NB4 (cell line): Measurements from ENCODE around the gene USP11.
A peak's percentile ranks its signal among the peaks of the same experiment; 100 is the strongest.

Source experiments
- DNase-seq: peaks from one replicate; pipeline ENCODE4 v3.0.0; 2010; ENCODE audit warnings: low read depth
- H3K4me3 ChIP-seq: one replicate; pipeline ENCODE4 v1.5.1; 2011; ENCODE audit warnings: mild to moderate bottlenecking, low read depth, low read length, moderate library complexity
- CTCF ChIP-seq: IDR thresholded peaks from one replicate; pipeline ENCODE4 v1.5.1; 2012; ENCODE audit warnings: low read depth, low read length
- MAX ChIP-seq: IDR thresholded peaks from 2 replicates; pipeline ENCODE4 v1.6.1; 2011; ENCODE audit warnings: low read depth, low read length
- MYC ChIP-seq: IDR thresholded peaks from 2 replicates; pipeline ENCODE4 v1.6.1; 2011; ENCODE audit warnings: low read depth, low read length
- POLR2A ChIP-seq: IDR thresholded peaks from 2 replicates; pipeline ENCODE4 v1.6.1; 2011; ENCODE audit warnings: mild to moderate bottlenecking; ENCODE audit not compliant: insufficient read length; ENCODE audit errors: extremely low read depth

USP11 gene

GRCh38 chrX:47232803-47233332 lies at the start of gene USP11:
TSS of gene USP11 (plus strand) at chrX:47233009. CDS start at chrX:47233044, 35 bp downstream.
- DNase-seq: peak; percentile 77
- H3K4me3 ChIP-seq: peak within 1 kb of the TSS; percentile 93
- peak; percentile 80 for TF ChIP-seq POLR2A
- peak; percentile 29; the same call in 1 of the 2 replicates for TF ChIP-seq MYC
- TF ChIP-seq CTCF: no peak

- H3K4me3 ChIP-seq: no peak overlapping the region
Observed at GRCh38 chrX:47184486-47184885, 48.3 kb upstream of the USP11 start.

GRCh38 chrX:47185241-47185640 lies 47.6 kb upstream of the USP11 start:
- TF ChIP-seq MYC (no peak), MAX (no peak), CTCF (no peak), POLR2A (no peak)
- no peak for DNase-seq
- H3K4me3 ChIP-seq: no peak overlapping the region

More at GRCh38 chrX:47184486-47184885, 48.3 kb upstream of the USP11 start:
- no peak for DNase-seq
- no peak for TF ChIP-seq POLR2A
- TF ChIP-seq MYC: no peak
- no peak for TF ChIP-seq MAX
- TF ChIP-seq CTCF: no peak

- no peak overlapping the region for H3K4me3 ChIP-seq
- TF ChIP-seq MAX: no peak
- no peak for TF ChIP-seq POLR2A
- TF ChIP-seq MYC: no peak
- no peak for TF ChIP-seq CTCF
- DNase-seq: no peak
Observed at GRCh38 chrX:47186096-47186740, 46.6 kb upstream of the USP11 start.

GRCh38 chrX:47187106-47187677 lies 45.6 kb upstream of the USP11 start:
- no peak for DNase-seq
- no peak overlapping the region for H3K4me3 ChIP-seq
- TF ChIP-seq MAX (no peak), POLR2A (no peak), CTCF (no peak), MYC (no peak)
